ENCODE data around the gene FOLR2.

- no peak for TF ChIP-seq EZH2 (IDR thresholded peaks at IDR 0.05; ENCODE audit: insufficient read depth, poor library complexity, severe bottlenecking)
- TF ChIP-seq EZH2phosphoT487 (IDR thresholded peaks at IDR 0.05; ENCODE audit: insufficient read depth, low read depth) = no peak
These were observed 15.0 kb downstream of the FOLR2 start for GRCh38 chr11:72231396-72232259.
